Testis (tissue), 2 donors: ENCODE data around the gene U2AF1L4.

ENCODE experiments used
- CTCF ChIP-seq, 3 experiments: fragments of 450-650 bp in 2 of 3; fragments of 200-600 bp in 1 of 3; sonication (generic) in 1 of 3; IDR thresholded peaks; one replicate each; pipeline ENCODE4 v1.5.1; 2016 to 2019; ENCODE audit warnings: antibody characterized with exemption in 3 of 3, mild to moderate bottlenecking in 2 of 3, moderate library complexity in 1 of 3
- POLR2A ChIP-seq: fragments of 450-650 bp; IDR thresholded peaks from one replicate; pipeline ENCODE4 v1.6.1; 2017; ENCODE audit warnings: antibody characterized with exemption, mild to moderate bottlenecking, moderate library complexity

GRCh38 chr19:35793381-35794165, 48.4 kb upstream of the U2AF1L4 start:
- TF ChIP-seq CTCF (IDR thresholded peaks at IDR 0.05) (no peak), POLR2A (no peak)
